BJ (cell line): ENCODE results near the gene EGFL7. TPM values are rescaled to one million over a fixed set of nuclear protein-coding genes. Genes with fewer than 3 reads are reported as not detected.

ENCODE experiments used
- CTCF ChIA-PET: fragments of 350-600 bp; formaldehyde crosslinking; extraction: SDS; loops from one replicate; lab custom pipeline; 2021; ENCODE audit warnings: antibody characterized with exemption, inconsistent platforms; lab: Yijun Ruan, JAX
- POLR2A ChIA-PET: fragments of 300-600 bp; sonication (Branson Sonifier 250); formaldehyde crosslinking; extraction: SDS; loops from one replicate; lab custom pipeline; 2021; ENCODE audit warnings: antibody characterized with exemption; lab: Charles Lee
- DNase-seq: peaks from one replicate; pipeline ENCODE4 v3.0.0-alpha.2; 2011; ENCODE audit warnings: low read depth
- H3K27me3 ChIP-seq: 2 replicates; pipeline ENCODE4 v1.6.0; 2011; ENCODE audit warnings: low read length; ENCODE audit not compliant: control insufficient read depth, insufficient read depth
- H3K36me3 ChIP-seq: 2 replicates; pipeline ENCODE4 v1.5.1; 2011; ENCODE audit warnings: low read length; ENCODE audit not compliant: control insufficient read depth, insufficient read depth
- H3K4me3 ChIP-seq: 2 replicates; pipeline ENCODE4 v1.5.1; 2011; ENCODE audit warnings: low read depth, mild to moderate bottlenecking, control low read depth, low read length
- CTCF ChIP-seq: IDR thresholded peaks from 2 replicates; pipeline ENCODE4 v1.5.1; 2011; ENCODE audit warnings: low read depth, mild to moderate bottlenecking, control low read depth, inconsistent platforms, low read length, moderate library complexity; ENCODE audit not compliant: insufficient read depth
- polyA plus RNA-seq: library from polyadenylated mRNA; depleted of rRNA; stranded (reverse); fragments of >200 nt; gene quantifications from 2 replicates; pipeline ENCODE4 v1.2.3, GENCODE V29; 2011

Gene EGFL7
- polyA plus RNA-seq, 1 experiment = 26.9 TPM

GRCh38 chr9:136684339-136684738 lies 21.6 kb downstream of the EGFL7 start:
- Histone ChIP-seq H3K4me3 (no peak overlapping the region), H3K27me3 (no peaks in the 10 kb centered on the region), H3K36me3 (no peaks in the 10 kb centered on the region)
- no peak for DNase-seq
- ChIA-PET CTCF (interaction anchor here (5.0 kb wide), 1 partner anchor 12 kb away, joined by 47 read pairs; no protein-coding TSS in a partner anchor), POLR2A (no interaction called here)
- TF ChIP-seq CTCF = no peak

- DNase-seq = no peak
- no peak for TF ChIP-seq CTCF
- Histone ChIP-seq H3K4me3 (no peak overlapping the region), H3K27me3 (no peaks in the 10 kb centered on the region), H3K36me3 (no peaks in the 10 kb centered on the region)
- ChIA-PET CTCF (interaction anchor here (1.5 to 5.0 kb wide), 3 partner anchors 9 to 43 kb away, joined by 5 to 47 read pairs (median 5); no protein-coding TSS in a partner anchor), POLR2A (no interaction called here)
Observed at GRCh38 chr9:136684799-136685198, 22.1 kb downstream of the EGFL7 start.

DNA sequence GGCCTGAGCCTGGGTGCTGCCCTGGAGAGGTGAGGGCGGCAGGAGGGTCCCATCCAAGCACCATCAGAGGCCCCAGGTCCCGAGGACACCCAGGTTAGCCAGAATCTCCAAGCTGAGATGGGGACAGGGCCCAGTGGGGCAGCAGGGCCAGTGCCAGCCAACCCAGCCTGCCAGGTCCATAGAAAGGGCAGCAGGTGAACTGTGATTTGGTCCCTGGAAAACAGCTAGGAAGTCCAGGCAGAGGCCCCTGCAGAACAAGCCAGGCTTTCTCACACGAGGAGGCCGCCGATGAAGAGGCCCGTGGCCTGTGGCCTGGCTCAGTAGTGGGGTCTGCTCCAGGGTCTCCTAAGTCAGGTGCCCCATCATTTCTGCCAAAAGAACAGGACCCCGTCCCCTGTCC lies 22.5 kb downstream of the EGFL7 start:
- Histone ChIP-seq H3K4me3 (no peak overlapping the region), H3K27me3 (no peaks in the 10 kb centered on the region), H3K36me3 (no peaks in the 10 kb centered on the region)
- no peak for DNase-seq
- no peak for TF ChIP-seq CTCF
- ChIA-PET CTCF (interaction anchor here (1.4 to 3.2 kb wide), 5 partner anchors 10 to 201 kb away, joined by 3 to 14 read pairs (median 5); no protein-coding TSS in a partner anchor), POLR2A (no interaction called here)

DNA sequence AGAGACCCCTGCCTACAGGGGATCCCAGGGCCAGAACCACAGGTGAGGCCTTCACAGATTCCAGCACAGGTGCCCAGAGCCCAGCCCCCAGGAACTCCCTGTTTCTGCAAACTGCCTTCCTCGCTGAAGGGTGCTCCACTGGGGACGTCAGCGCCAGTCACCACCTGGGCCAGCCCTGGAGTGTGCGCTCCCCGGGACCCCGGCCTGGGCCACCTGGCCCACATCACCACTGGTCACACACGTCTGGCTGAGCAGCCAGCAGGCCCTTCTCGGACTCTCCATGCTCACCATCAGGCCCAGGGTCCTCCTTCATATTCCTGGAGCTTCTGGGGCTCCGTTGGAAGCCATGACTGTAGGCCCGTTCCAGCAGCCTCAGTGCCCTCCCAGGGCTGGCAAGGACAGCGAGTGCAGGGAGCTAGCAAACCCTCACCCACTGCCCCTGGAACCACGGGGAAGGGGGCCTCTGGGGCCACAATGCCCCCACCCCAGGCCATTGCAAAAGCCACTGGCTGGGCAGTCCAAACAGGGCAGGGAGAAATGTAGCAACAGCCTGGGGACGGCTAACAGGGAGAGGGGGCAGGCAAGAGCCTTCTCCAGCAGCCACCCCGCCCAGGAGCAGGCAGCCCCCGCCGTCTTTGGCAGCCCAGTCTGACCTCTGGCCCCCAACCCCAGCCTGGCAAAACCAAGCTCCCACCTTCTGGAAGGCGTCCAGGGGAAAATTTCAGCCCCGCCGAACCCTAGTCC lies 23.2 kb downstream of the EGFL7 start:
- Histone ChIP-seq H3K4me3 (peak overlapping the region; percentile 89), H3K36me3 (no peaks in the 10 kb centered on the region), H3K27me3 (no peaks in the 10 kb centered on the region)
- ChIA-PET CTCF (interaction anchor here (1.0 to 3.2 kb wide), 6 partner anchors 9 to 202 kb away, joined by 3 to 14 read pairs (median 5); no protein-coding TSS in a partner anchor), POLR2A (interaction anchor here (1.0 kb wide), 1 partner anchor 14 kb away, joined by 3 read pairs; no protein-coding TSS in a partner anchor)
- TF ChIP-seq CTCF = peak; percentile 14; the same call in 1 of the 2 replicates
- no peak for DNase-seq

- Histone ChIP-seq H3K36me3 (no peaks in the 10 kb centered on the region), H3K27me3 (no peaks in the 10 kb centered on the region), H3K4me3 (peak overlapping the region; percentile 89)
- CTCF ChIA-PET = interaction anchor here (1.0 to 3.2 kb wide), 6 partner anchors 8 to 202 kb away, joined by 3 to 14 read pairs (median 5); no protein-coding TSS in a partner anchor
- POLR2A ChIA-PET = interaction anchor here (1.0 kb wide), 1 partner anchor 14 kb away, joined by 3 read pairs; no protein-coding TSS in a partner anchor
- no peak for DNase-seq
- TF ChIP-seq CTCF = no peak
Observed at GRCh38 chr9:136686534-136686793, 23.7 kb downstream of the EGFL7 start.
